ENCODE data around the gene TRIM47.
A peak's percentile ranks its signal among the peaks of the same experiment; 100 is the strongest.

TRIM47 gene

GRCh38 chr17:75906143-75906884, 27.9 kb upstream of the TRIM47 start:
- FAIRE-seq (no peak), DNase-seq (ENCODE audit: insufficient read length) (no peak)
- no peak for TF ChIP-seq TAF1 (IDR thresholded peaks at IDR 0.05; ENCODE audit: borderline replicate concordance, low read depth, low read length)

DNA sequence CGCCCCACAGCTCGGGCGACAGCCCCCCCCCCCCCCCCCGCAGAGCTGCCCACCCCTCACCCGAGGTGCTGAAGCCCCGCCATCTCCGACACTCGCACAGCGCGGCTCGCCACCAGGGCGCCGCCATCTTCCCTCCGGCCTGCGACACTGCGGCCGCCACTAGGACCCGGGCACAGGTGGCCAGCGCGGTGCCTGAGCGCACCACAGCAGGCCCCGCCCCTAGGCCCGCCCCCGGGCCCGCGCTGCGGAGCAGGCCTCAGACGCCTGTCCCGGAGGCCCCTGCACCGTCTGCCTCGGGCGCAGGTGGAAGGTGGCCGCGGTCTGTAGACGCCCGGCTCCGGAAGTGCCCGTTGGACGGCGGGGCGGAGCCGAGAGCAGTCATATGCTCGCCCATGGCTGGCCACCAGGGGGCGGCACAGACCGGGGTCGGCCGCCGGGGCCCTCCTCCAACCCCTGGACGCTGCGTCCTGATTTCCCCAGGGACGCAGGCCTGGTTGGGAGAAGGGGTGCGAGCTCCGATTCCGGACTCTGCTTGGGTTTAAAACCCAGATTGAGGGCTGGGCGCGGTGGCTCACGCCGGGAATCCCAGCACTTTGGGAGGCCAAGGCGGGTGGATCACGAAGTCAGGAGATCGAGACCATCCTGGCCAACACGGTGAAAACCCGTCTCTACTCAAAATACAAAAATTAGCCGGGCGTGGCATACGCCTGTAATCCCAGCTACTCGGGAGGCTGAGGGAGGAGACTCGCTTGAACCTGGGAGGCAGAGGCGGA, 26.6 kb upstream of the TRIM47 start, which contains the start of gene MRPL38:
TSS of gene MRPL38 (minus strand) at position 136 of the 773 bp plus-strand sequence. CDS start at position 127, 9 bp downstream.
- TF ChIP-seq TAF1 (IDR thresholded peaks at IDR 0.05; ENCODE audit: borderline replicate concordance, low read depth, low read length) = peak; percentile 80
- peak; percentile 84; the same call in 1 of the 2 replicates for TF ChIP-seq POLR2A (IDR thresholded peaks at IDR 0.05; ENCODE audit: low read depth, low read length)
- peak; percentile 74; the same call in 1 of the 2 replicates for TF ChIP-seq POLR2AphosphoS5 (IDR thresholded peaks at IDR 0.05; ENCODE audit: low read depth, low read length)
- FAIRE-seq (peak; percentile 99), DNase-seq (ENCODE audit: insufficient read length) (peak; percentile 99)

- DNase-seq (ENCODE audit: insufficient read length) (no peak), FAIRE-seq (no peak)
- TF ChIP-seq POLR2AphosphoS5 (IDR thresholded peaks at IDR 0.05; ENCODE audit: low read depth, low read length) (no peak), TAF1 (IDR thresholded peaks at IDR 0.05; ENCODE audit: borderline replicate concordance, low read depth, low read length) (no peak), POLR2A (IDR thresholded peaks at IDR 0.05; ENCODE audit: low read depth, low read length) (no peak)
Observed at GRCh38 chr17:75902406-75902805, 24.0 kb upstream of the TRIM47 start.

- DNase-seq (ENCODE audit: insufficient read length) (no peak), FAIRE-seq (no peak)
- no peak for TF ChIP-seq POLR2AphosphoS5 (IDR thresholded peaks at IDR 0.05; ENCODE audit: low read depth, low read length)
- no peak for TF ChIP-seq POLR2A (IDR thresholded peaks at IDR 0.05; ENCODE audit: low read depth, low read length)
- no peak for TF ChIP-seq TAF1 (IDR thresholded peaks at IDR 0.05; ENCODE audit: borderline replicate concordance, low read depth, low read length)
Observed at GRCh38 chr17:75901727-75902126, 23.3 kb upstream of the TRIM47 start.

DNA sequence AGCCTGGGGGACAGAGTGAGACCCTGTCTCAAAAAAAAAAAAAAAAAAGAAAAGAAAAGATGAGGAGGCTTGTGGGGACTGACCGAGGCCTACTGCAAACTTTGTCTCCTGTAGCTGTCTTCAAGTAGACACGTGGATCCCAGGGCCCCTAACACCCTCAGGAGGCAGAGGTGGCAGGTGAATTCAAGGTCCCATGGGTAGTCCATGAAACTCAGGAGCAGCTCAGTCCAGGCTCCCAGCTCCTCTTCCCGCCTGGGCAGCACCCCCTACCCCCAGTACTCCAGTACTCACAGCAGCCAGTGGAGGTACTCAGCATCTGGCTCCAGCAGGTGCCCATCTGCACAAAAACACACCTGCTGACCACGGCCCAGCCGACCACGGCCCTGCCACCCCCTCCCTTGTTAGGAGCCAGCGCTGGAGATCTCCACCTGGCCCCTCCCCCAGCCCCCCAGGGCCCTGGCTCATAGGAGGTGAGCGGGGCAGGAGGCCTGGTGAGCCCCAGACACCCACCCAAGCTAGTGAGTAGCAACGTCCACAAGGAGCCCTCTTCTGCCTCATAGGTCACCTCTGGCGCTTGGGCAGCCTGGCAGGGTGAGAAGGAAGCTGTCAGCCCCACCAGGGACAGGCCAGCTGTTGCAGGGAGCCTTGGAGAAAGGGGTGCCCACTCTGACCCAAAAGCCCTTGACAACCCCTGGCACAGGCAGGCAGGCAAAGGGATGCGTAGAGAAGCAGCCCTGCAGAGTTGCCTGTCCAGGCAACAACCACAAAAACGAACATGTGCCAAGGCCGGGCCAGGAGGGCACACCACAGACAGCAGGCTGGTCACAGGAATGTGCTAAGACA, 22.5 kb upstream of the TRIM47 start:
- no peak for FAIRE-seq
- TF ChIP-seq POLR2AphosphoS5 (IDR thresholded peaks at IDR 0.05; ENCODE audit: low read depth, low read length) (no peak), TAF1 (IDR thresholded peaks at IDR 0.05; ENCODE audit: borderline replicate concordance, low read depth, low read length) (no peak), POLR2A (IDR thresholded peaks at IDR 0.05; ENCODE audit: low read depth, low read length) (no peak)
- DNase-seq (ENCODE audit: insufficient read length) = no peak

DNA sequence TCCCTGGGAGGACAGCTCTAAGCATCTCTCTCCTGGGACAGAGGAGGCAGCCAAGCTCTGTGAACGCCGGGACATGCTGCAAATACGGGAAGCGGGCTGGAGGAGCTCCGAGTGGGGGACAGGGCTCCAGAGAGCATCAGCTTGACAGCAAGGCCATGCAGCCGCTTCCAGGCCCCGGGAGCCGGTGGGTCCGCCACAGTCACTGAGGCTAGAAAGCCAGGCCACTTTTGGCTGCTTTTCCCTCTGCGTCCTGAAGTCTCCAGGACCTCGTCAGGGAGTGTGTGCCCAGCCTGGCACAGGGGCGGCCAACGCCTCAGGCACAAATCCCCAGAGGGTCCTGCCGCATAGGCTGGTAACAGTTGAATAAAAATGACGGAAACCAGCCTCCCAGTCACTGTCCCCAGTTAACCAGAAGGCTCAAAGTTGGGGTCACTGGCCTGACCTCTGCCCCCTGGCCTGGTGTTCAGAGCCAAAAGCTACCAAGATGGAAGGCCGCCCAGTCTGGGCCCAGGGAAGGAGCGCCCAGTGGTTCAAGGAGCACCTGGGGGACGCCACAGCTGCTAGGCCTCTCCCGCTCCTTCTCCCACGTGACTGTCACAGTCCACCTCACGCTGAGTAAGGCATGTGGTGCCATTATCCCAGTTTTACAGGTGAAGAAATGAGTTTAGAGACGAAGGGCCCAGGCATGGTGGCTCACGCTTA, 21.5 kb upstream of the TRIM47 start:
- TF ChIP-seq POLR2A (IDR thresholded peaks at IDR 0.05; ENCODE audit: low read depth, low read length) (no peak), TAF1 (IDR thresholded peaks at IDR 0.05; ENCODE audit: borderline replicate concordance, low read depth, low read length) (no peak), POLR2AphosphoS5 (IDR thresholded peaks at IDR 0.05; ENCODE audit: low read depth, low read length) (no peak)
- FAIRE-seq (no peak), DNase-seq (ENCODE audit: insufficient read length) (no peak)

- no peak for FAIRE-seq
- no peak for DNase-seq (ENCODE audit: insufficient read length)
- TF ChIP-seq POLR2AphosphoS5 (IDR thresholded peaks at IDR 0.05; ENCODE audit: low read depth, low read length) (no peak), POLR2A (IDR thresholded peaks at IDR 0.05; ENCODE audit: low read depth, low read length) (no peak), TAF1 (IDR thresholded peaks at IDR 0.05; ENCODE audit: borderline replicate concordance, low read depth, low read length) (no peak)
Observed at GRCh38 chr17:75899353-75899752, 21.0 kb upstream of the TRIM47 start.

- FAIRE-seq = no peak
Observed at GRCh38 chr17:75898791-75899190, 20.4 kb upstream of the TRIM47 start.

DNA sequence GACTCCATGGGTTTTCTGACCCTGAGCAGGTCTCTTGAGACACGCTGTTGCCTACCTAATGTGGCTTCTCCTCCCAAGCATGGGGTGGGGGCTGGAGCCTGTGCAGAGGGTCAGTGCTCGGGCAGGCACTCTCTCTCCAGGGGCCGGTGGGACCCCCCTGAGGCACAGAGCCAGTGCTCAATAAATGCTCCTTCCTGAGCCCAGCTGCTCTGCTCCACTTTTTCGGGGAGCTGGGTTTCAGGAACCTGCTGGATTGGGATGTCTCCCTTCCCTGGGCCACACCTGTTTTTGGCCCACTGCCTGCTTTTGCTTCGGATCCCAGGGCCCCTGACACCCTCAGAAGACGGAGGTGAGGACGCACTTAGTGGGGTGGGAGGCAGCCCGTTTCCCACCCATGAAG, 19.7 kb upstream of the TRIM47 start:
- TF ChIP-seq POLR2A (IDR thresholded peaks at IDR 0.05; ENCODE audit: low read depth, low read length) (no peak), POLR2AphosphoS5 (IDR thresholded peaks at IDR 0.05; ENCODE audit: low read depth, low read length) (no peak), TAF1 (IDR thresholded peaks at IDR 0.05; ENCODE audit: borderline replicate concordance, low read depth, low read length) (no peak)
- DNase-seq (ENCODE audit: insufficient read length) (no peak), FAIRE-seq (no peak)

More at GRCh38 chr17:75898791-75899190, 20.4 kb upstream of the TRIM47 start:
- no peak for DNase-seq (ENCODE audit: insufficient read length)
- no peak for TF ChIP-seq TAF1 (IDR thresholded peaks at IDR 0.05; ENCODE audit: borderline replicate concordance, low read depth, low read length)
- TF ChIP-seq POLR2A (IDR thresholded peaks at IDR 0.05; ENCODE audit: low read depth, low read length) = no peak
- TF ChIP-seq POLR2AphosphoS5 (IDR thresholded peaks at IDR 0.05; ENCODE audit: low read depth, low read length) = no peak

DNA sequence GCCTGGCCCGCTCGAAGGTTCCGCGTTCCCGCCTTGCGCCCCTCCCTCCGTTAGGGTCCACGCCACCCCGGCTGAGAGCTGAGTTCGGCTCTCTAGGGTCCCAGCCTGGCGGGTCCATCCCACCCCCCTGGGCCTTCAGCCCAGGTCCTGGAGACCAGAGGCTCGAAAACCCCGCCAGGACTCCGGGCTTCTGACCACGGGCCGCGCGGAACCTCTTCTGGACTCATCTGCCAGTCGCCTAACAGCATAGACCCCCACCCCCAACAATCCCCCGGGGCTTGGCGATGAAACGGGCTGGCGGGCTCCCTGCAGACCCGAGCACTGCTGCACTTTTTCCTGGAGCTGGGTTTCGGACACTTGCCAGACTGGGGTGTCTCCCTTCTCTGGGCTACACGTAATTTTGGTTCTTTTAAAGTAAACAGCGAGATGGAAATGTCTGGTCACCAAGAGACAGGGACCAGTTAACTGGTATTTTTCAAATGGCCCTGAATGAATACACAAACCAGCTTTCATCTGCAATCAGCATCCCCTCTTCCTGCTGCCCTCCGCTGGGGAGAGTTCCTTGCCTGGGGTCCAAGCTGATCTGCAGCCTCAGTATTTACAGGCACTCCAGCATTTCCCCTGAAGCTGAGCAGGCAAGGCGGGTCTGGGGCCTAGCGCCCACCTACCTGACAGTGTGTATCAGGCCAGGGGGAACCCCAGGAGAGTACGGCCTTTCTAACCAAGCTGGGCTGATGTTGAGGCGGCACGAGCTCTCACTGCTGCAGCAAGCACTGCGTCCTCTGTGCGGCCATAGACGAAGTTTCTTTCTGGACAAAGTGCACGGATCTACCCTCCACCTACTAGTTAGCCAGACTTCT, 19.0 kb upstream of the TRIM47 start:
- FAIRE-seq (no peak), DNase-seq (ENCODE audit: insufficient read length) (no peak)
- TF ChIP-seq POLR2A (IDR thresholded peaks at IDR 0.05; ENCODE audit: low read depth, low read length) = no peak
- TF ChIP-seq TAF1 (IDR thresholded peaks at IDR 0.05; ENCODE audit: borderline replicate concordance, low read depth, low read length) = no peak
- no peak for TF ChIP-seq POLR2AphosphoS5 (IDR thresholded peaks at IDR 0.05; ENCODE audit: low read depth, low read length)
